HFFc6 (cell line): Measurements from ENCODE around the gene GALNT14. TPM values are rescaled to one million over a fixed set of nuclear protein-coding genes. Genes with fewer than 3 reads are reported as not detected.

Source experiments
- DNase-seq: peaks from one replicate; pipeline ENCODE4 v3.0.0-alpha.2; 2018
- H3K27ac Mint-ChIP-seq: 2 replicates; pipeline ENCODE4 v1.8.0; 2020; ENCODE audit warnings: mild to moderate bottlenecking, mixed read lengths
- H3K27me3 Mint-ChIP-seq: 2 replicates; pipeline ENCODE4 v1.8.0; 2021; ENCODE audit warnings: mild to moderate bottlenecking, moderate library complexity, mixed read lengths; ENCODE audit not compliant: insufficient read depth
- H3K36me3 Mint-ChIP-seq: 2 replicates; pipeline ENCODE4 v1.8.0; 2021; ENCODE audit warnings: low read depth, mixed read lengths
- H3K4me1 Mint-ChIP-seq: 2 replicates; pipeline ENCODE4 v1.8.0; 2020; ENCODE audit warnings: low read depth, mixed read lengths
- H3K4me3 Mint-ChIP-seq: 2 replicates; pipeline ENCODE4 v1.8.0; 2020; ENCODE audit warnings: mild to moderate bottlenecking, moderate library complexity, mixed read lengths
- H3K9me3 Mint-ChIP-seq: 2 replicates; pipeline ENCODE4 v1.8.0; 2020; ENCODE audit warnings: mild to moderate bottlenecking, mixed read lengths
- total RNA-seq, 6 experiments: library from RNA; stranded (reverse); fragmentation: NEBNext Ultra II Directional; extraction: Animal tissue kit (Norgen Biotek cat#: 25700); gene quantifications; 2 replicates in 1 of 6; 3 replicates in 5 of 6; pipeline ENCODE4 v1.2.3, GENCODE V29; 2021
- TF ChIP-seq, protein P1 (sequence below): fragments of 200-600 bp; sonication (generic); IDR thresholded peaks from 2 replicates; pipeline ENCODE4 v1.5.0; 2021; ENCODE audit warnings: antibody characterized with exemption, mild to moderate bottlenecking

The GALNT14 gene
- total RNA-seq, 6 experiments from 2014 or later: 0.11 to 1.0 (median 0.25) TPM; not detected in 1

DNA sequence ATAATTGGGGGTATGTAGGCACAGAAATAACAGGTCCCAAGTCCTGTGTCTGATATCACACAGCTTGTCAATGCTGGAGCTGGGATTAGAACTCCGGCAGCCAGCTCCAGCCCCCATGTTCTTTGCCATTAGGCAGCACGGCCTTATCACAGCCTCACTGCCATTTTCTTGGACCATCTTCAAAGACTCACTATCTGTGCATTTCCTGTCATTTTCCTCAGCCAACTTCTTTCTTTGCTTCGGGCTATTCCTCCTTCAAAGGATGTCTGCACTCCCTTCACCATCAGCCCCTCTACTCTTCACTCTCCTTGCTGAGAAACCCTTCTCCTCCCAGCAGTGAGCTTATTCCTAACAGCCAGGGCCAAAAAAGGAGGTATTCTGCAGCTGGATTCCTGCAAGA is 139.6 kb downstream of the GALNT14 start:
- H3K27me3 Mint-ChIP-seq: no peaks in the 10 kb centered on the region; the same call in 1 of the 2 replicates
- TF ChIP-seq, protein P1, sequence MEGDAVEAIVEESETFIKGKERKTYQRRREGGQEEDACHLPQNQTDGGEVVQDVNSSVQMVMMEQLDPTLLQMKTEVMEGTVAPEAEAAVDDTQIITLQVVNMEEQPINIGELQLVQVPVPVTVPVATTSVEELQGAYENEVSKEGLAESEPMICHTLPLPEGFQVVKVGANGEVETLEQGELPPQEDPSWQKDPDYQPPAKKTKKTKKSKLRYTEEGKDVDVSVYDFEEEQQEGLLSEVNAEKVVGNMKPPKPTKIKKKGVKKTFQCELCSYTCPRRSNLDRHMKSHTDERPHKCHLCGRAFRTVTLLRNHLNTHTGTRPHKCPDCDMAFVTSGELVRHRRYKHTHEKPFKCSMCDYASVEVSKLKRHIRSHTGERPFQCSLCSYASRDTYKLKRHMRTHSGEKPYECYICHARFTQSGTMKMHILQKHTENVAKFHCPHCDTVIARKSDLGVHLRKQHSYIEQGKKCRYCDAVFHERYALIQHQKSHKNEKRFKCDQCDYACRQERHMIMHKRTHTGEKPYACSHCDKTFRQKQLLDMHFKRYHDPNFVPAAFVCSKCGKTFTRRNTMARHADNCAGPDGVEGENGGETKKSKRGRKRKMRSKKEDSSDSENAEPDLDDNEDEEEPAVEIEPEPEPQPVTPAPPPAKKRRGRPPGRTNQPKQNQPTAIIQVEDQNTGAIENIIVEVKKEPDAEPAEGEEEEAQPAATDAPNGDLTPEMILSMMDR: no peak
- H3K9me3 Mint-ChIP-seq: no peaks in the 10 kb centered on the region
- no peaks in the 10 kb centered on the region for H3K4me1 Mint-ChIP-seq
- no peak for DNase-seq
- no peak overlapping the region for H3K4me3 Mint-ChIP-seq
- H3K36me3 Mint-ChIP-seq: no peaks in the 10 kb centered on the region
- H3K27ac Mint-ChIP-seq: no peak overlapping the region

DNA sequence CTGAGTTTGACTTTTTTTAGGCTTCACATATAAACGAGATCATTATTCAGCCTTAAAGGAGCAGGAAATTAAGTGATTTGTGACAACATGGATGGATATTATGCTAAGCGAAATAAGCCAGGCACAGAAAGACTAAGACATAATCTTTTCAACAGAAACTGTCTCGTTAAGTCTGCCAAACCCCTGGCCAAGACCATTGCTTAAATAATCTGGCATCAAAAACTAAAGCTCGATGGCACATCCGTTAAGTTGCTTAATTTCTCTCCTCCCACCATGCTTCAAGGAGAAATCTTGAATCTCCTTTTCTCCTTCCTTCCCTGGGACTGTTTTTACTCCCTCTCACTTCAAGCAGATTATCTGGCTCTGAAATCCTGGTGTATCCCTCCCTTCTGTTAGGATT is 140.3 kb downstream of the GALNT14 start:
- Mint-ChIP-seq H3K4me3 (no peak overlapping the region), H3K9me3 (no peaks in the 10 kb centered on the region)

DNA sequence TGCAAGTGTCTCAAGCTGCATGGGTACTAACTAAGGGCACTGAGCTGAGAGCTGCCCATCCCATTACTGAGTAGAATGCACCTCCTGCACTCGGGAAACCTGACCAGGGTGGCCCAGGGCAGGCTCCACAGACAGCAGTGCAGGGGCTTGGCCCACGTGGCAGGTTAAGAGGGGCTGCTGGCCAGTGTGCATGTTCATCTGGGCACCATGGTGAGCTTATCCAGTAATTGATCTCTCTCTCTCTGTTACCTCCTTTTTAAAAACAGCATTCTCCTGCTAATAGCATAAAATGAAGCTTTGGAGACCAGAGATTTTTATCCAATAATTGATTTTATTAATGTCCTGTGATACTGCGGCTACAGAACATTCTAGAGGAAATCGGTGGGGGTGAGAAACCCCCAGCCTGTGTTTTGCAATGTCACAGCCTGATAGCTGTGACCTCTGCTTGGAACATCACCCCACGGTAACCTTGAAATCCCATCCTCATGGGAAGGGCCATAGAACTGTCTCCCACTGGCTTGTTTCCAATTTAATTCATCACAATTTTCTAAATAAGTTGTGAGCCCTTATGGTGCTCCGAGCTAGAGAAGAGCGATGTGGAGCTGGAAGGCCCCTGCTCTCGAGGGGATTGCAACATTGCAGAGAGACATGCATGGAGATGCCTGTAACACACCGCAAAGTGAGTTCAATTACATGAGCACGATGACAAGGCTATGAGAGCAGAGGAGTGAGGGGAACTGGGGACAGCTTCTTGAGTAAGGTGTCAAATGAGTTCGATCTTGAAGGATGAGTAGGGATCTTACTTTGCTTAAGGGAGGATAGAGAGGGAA is 143.8 kb downstream of the GALNT14 start:
- H3K4me3 Mint-ChIP-seq: no peak overlapping the region
- no peak for DNase-seq
- H3K4me1 Mint-ChIP-seq: no peaks in the 10 kb centered on the region
- TF ChIP-seq, protein P1: no peak
- H3K36me3 Mint-ChIP-seq: no peaks in the 10 kb centered on the region
- H3K9me3 Mint-ChIP-seq: no peaks in the 10 kb centered on the region; the same call in 1 of the 2 replicates
- H3K27me3 Mint-ChIP-seq: no peaks in the 10 kb centered on the region; the same call in 1 of the 2 replicates
- H3K27ac Mint-ChIP-seq: no peak overlapping the region

More for the DNA sequence above, 140.3 kb downstream of the GALNT14 start:
- no peak overlapping the region for H3K27ac Mint-ChIP-seq
- no peaks in the 10 kb centered on the region; the same call in 1 of the 2 replicates for H3K27me3 Mint-ChIP-seq
- H3K4me1 Mint-ChIP-seq: no peaks in the 10 kb centered on the region
- no peaks in the 10 kb centered on the region for H3K36me3 Mint-ChIP-seq
- no peak for DNase-seq
- TF ChIP-seq, protein P1: no peak

DNA sequence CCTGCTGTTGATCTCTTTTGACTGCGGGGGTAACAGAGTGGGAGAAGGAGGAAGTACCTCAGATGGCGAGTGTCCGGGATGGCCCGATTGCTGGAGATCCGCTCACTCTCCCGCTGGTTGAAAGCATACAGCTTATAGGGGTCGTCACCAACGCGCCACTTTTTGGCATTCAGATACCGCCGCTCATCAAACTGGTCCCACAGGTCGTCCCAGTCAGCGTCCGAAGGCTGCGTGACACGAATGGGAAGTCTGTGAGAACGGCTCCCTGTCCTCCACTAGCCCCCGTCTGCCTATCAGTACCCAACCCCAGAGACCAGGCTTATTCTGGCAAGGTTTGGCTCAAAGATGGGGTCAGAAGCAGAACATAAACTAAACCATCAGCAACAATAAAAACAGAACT is 145.5 kb downstream of the GALNT14 start:
- no peak for DNase-seq
- Mint-ChIP-seq H3K9me3 (no peaks in the 10 kb centered on the region; the same call in 1 of the 2 replicates), H3K4me3 (no peak overlapping the region), H3K27ac (no peak overlapping the region), H3K4me1 (no peaks in the 10 kb centered on the region), H3K27me3 (no peaks in the 10 kb centered on the region; the same call in 1 of the 2 replicates), H3K36me3 (no peaks in the 10 kb centered on the region)
- TF ChIP-seq, protein P1: no peak

DNA sequence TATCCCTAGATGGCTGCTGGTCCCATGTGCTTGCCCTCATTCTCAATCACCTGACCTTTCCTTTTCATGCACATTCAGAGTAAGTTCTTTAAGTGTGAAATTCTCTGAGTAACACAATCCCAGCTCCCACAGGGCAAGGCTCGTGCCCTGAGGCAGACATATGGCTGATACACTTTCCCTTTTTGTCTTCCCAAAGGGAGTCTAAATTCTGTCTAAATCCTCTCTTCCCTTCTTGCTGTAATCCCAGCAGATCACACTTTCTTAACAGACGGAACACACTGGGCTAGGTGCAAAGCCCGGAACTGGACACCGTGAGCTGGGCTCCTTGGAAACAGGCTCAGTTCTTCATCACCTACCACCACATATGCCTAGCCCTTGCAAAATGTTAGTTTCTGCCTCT is 147.6 kb downstream of the GALNT14 start:
- Mint-ChIP-seq H3K4me1 (no peaks in the 10 kb centered on the region), H3K27me3 (no peaks in the 10 kb centered on the region; the same call in none of the 2 replicates), H3K4me3 (no peak overlapping the region), H3K27ac (no peak overlapping the region), H3K9me3 (no peaks in the 10 kb centered on the region; the same call in 1 of the 2 replicates), H3K36me3 (no peaks in the 10 kb centered on the region)
- no peak for DNase-seq
- TF ChIP-seq, protein P1: no peak
